Upper lobe of right lung (tissue), 1 donor: Measurements from ENCODE around the gene SHANK2. TPM values are rescaled to one million over a fixed set of nuclear protein-coding genes. Genes with fewer than 3 reads are reported as not detected.

Experiments used
- ATAC-seq: fragments of 200-7000 bp; cut with Tn5 transposase; one replicate; pipeline ENCODE4 v1.9.1; 2020; ENCODE audit warnings: mild to moderate bottlenecking, moderate library complexity
- DNase-seq: peaks from one replicate; pipeline ENCODE4 v3.0.0-alpha.2; 2020
- H3K27ac ChIP-seq: fragments of 200-600 bp; one replicate; pipeline ENCODE4 v1.8.0; 2022
- H3K27me3 ChIP-seq: fragments of 200-600 bp; one replicate; pipeline ENCODE4 v1.8.0; 2022; ENCODE audit warnings: mild to moderate bottlenecking
- H3K36me3 ChIP-seq: fragments of 200-600 bp; one replicate; pipeline ENCODE4 v1.8.0; 2022
- H3K4me1 ChIP-seq: fragments of 200-600 bp; one replicate; pipeline ENCODE4 v1.8.0; 2022
- H3K4me3 ChIP-seq: fragments of 200-600 bp; one replicate; pipeline ENCODE4 v1.8.0; 2022; ENCODE audit warnings: mild to moderate bottlenecking
- H3K9me3 ChIP-seq: fragments of 200-600 bp; one replicate; pipeline ENCODE4 v1.8.0; 2022
- CTCF ChIP-seq: fragments of 200-600 bp; IDR thresholded peaks from one replicate; pipeline ENCODE4 v1.8.0; 2022; ENCODE audit warnings: antibody characterized with exemption
- intact Hi-C: fragments of 100-400 bp; cut with DNase I; formaldehyde crosslinking; loops from one replicate; pipeline ENCODE4 v1.11.0; 2022
- total RNA-seq: library from RNA; stranded (reverse); fragmentation: NEBNext Ultra II Directional; extraction: Animal tissue kit (Norgen Biotek cat#: 25700); gene quantifications from one replicate; pipeline ENCODE4 v1.2.1, GENCODE V29; 2021
- donor health status: DM: no; HTN: yes; CAD: no; lungs with severe emphysema.

The SHANK2 gene
- total RNA-seq, 1 donor from 2014 or later: 62.5 TPM

- DNase-seq (no peak), ATAC-seq (no peak)
- no peak for TF ChIP-seq CTCF
- intact Hi-C loops: no loop called here
- no peaks in the 10 kb centered on the region for H3K27me3 ChIP-seq
- peaks cover 16% of the 10 kb centered on the region for H3K4me1 ChIP-seq
- no peak overlapping the region for H3K4me3 ChIP-seq
- no peaks in the 10 kb centered on the region for H3K9me3 ChIP-seq
- H3K36me3 ChIP-seq: no peaks in the 10 kb centered on the region
- H3K27ac ChIP-seq: no peak overlapping the region
Observed at GRCh38 chr11:71207563-71207962, 44.8 kb downstream of the SHANK2 start.

- no peak overlapping the region for H3K27ac ChIP-seq
- DNase-seq: no peak
- peak; percentile 43 for ATAC-seq
- H3K36me3 ChIP-seq: no peaks in the 10 kb centered on the region
- intact Hi-C loops: no loop called here
- no peak for TF ChIP-seq CTCF
- H3K9me3 ChIP-seq: no peaks in the 10 kb centered on the region
- H3K4me3 ChIP-seq: no peak overlapping the region
- peaks cover 16% of the 10 kb centered on the region for H3K4me1 ChIP-seq
- H3K27me3 ChIP-seq: no peaks in the 10 kb centered on the region
Observed at GRCh38 chr11:71206186-71206585, 46.2 kb downstream of the SHANK2 start.

GRCh38 chr11:71204748-71205664 lies 47.4 kb downstream of the SHANK2 start:
- H3K27ac ChIP-seq: no peak overlapping the region
- intact Hi-C loops: no loop called here
- H3K9me3 ChIP-seq: no peaks in the 10 kb centered on the region
- no peaks in the 10 kb centered on the region for H3K36me3 ChIP-seq
- H3K27me3 ChIP-seq: no peaks in the 10 kb centered on the region
- no peak for TF ChIP-seq CTCF
- H3K4me3 ChIP-seq: no peak overlapping the region
- ATAC-seq (no peak), DNase-seq (no peak)
- H3K4me1 ChIP-seq: peaks cover 16% of the 10 kb centered on the region

- Histone ChIP-seq H3K27me3 (no peaks in the 10 kb centered on the region), H3K9me3 (no peaks in the 10 kb centered on the region), H3K27ac (no peak overlapping the region), H3K4me3 (no peak overlapping the region), H3K36me3 (no peaks in the 10 kb centered on the region), H3K4me1 (peaks cover 16% of the 10 kb centered on the region)
- intact Hi-C loops: no loop called here
- TF ChIP-seq CTCF: no peak
- no peak for DNase-seq
- no peak for ATAC-seq
Observed at GRCh38 chr11:71204294-71204693, 48.1 kb downstream of the SHANK2 start.

GRCh38 chr11:71203681-71204080 lies 48.7 kb downstream of the SHANK2 start:
- H3K9me3 ChIP-seq: no peaks in the 10 kb centered on the region
- H3K27ac ChIP-seq: no peak overlapping the region
- H3K4me1 ChIP-seq: peaks cover 16% of the 10 kb centered on the region
- no peak for DNase-seq
- intact Hi-C loops: no loop called here
- no peaks in the 10 kb centered on the region for H3K27me3 ChIP-seq
- H3K4me3 ChIP-seq: no peak overlapping the region
- no peaks in the 10 kb centered on the region for H3K36me3 ChIP-seq
- ATAC-seq: no peak
- TF ChIP-seq CTCF: no peak
